ENCODE results near the gene ASB13. TPM values are rescaled to one million over a fixed set of nuclear protein-coding genes. Genes with fewer than 3 reads are reported as not detected.

The ASB13 gene
- total RNA-seq, 8 experiments from 2014 or later: 7.2 to 22.3 (median 10.8) TPM

DNA sequence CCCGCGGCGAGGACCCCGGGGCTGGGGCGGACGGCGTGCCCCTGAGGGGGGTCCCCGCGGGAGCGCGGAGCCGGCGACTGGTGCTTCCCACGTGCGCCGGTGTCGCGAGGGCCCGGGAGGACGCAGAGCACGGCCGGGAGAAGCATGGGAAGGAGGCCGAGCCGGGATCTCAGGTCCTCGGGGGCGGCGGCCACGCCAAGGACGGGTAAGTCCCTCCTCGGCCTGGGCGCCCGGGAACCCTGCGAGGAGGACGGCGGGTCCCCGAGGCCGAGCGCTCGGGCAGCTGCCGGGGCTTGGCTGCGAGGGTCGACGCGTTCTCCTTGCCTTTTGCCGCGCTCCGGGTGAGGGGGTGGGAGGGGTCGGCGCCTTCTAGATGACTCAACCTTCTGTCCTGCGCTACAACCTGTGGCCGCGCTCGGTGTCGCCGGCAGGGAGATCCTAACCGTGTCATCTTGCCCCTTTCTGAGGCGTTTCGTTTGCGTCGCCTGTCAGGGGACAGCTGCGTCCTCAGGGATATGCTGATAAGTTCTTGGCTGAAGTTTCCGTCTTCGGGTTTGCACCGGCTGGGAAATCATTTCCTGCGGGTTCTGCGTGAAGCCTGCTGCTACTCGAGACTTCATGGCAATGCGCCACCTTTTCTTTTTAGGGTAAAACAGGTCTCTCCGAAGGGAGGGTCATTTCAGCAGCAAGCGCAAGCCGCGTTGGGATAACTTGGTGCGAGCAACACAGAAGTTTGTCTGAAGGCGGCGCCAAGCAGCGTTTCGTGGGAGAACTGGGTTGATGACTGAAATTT, 18.8 kb upstream of the ASB13 start:
- in situ Hi-C loops (cut with MboI; ENCODE audit: low pct_unique_long_range_greater_than_20kb in 2 of 9, low sequenced_read_pairs in 9 of 9, unreplicated experiment in 9 of 9): no loop called here
- WGBS, 10 experiments: 0 to 1% (median 0%) methylated on average over 2 to 35 of the region's 77 CpGs; no CpG with 5 or more reads in 2 of the 10 experiments
- peak; percentile 37 to 60 (median 56) for ATAC-seq (replicated peaks in 6 of 8)
- Histone ChIP-seq H3K4me3 (peak overlapping the region; percentile 53 to 88 (median 75)), H3K27ac (peak overlapping the region; percentile 43 to 87), H3K4me1 (replicated peaks in 1 of 2) (peaks cover 2 to 9% of the 10 kb centered on the region in 2 donors)

DNA sequence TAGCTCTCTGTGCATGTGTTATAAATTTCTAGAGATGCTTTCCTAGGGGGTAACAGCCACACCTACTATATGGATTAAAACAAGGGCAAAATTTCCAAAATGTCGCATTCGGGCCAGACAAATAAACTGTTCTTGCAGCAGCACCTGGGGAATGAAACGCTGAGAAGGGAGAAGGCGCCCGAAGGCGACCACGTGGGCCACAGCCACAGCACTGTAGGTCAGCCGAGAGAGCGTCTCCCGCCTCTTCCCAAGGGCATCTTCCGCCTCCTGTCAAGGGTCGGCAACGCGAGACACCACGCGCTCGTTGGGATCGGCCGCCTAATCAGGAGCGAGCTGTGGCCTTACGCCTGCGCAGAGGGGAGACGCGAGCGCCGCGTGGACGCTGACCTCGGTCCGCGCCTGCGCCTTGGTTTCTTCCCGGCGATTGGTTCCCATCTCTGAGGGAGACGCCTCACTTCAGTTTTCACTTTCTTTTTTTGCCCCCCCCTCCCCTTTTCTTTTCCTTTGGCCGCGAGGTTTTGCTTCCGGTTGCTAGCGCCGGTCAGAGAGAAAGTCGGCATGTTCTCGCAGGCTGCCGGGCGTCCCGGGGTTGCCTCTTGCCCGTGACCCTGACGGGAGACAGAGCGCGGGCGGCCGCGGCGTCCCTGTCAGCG, 18.0 kb upstream of the ASB13 start, which contains the start of gene TASOR2:
TSS of gene TASOR2 (plus strand) at position 521 of the 653 bp plus-strand sequence. CDS start 35,805 bp downstream, outside the sequence.
- WGBS, 10 experiments: 0 to 47% (median 6%) methylated on average over 2 to 25 of the region's 54 CpGs; no CpG with 5 or more reads in 2 of the 10 experiments
- ATAC-seq (replicated peaks in 6 of 8): peak; percentile 77 to 97 (median 95)
- H3K4me1 ChIP-seq (replicated peaks in 1 of 2): peaks cover 2 to 9% of the 10 kb centered on the region in 2 donors
- peak within 1 kb of the TSS; percentile 43 to 87 for H3K27ac ChIP-seq
- in situ Hi-C loops (cut with MboI; ENCODE audit: low pct_unique_long_range_greater_than_20kb in 2 of 9, low sequenced_read_pairs in 9 of 9, unreplicated experiment in 9 of 9): no loop called here
- H3K4me3 ChIP-seq: peak within 1 kb of the TSS; percentile 53 to 88 (median 75)

GRCh38 chr10:5683065-5683464, 16.7 kb upstream of the ASB13 start:
- in situ Hi-C loops (cut with MboI; ENCODE audit: low pct_unique_long_range_greater_than_20kb in 2 of 9, low sequenced_read_pairs in 9 of 9, unreplicated experiment in 9 of 9): no loop called here
- Histone ChIP-seq H3K4me1 (replicated peaks in 1 of 2) (peaks cover 2 to 9% of the 10 kb centered on the region in 2 donors), H3K4me3 (no peak overlapping the region), H3K27ac (no peak overlapping the region)
- WGBS, 10 experiments: 60 to 100% (median 80%) methylated on average over 1 to 3 of the region's 3 CpGs; no CpG with 5 or more reads in 2 of the 10 experiments
- no peak for ATAC-seq (replicated peaks in 6 of 8)

GRCh38 chr10:5681930-5682329, 15.5 kb upstream of the ASB13 start:
- in situ Hi-C loops (cut with MboI; ENCODE audit: low pct_unique_long_range_greater_than_20kb in 2 of 9, low sequenced_read_pairs in 9 of 9, unreplicated experiment in 9 of 9): no loop called here
- peaks cover 2 to 9% of the 10 kb centered on the region in 2 donors for H3K4me1 ChIP-seq (replicated peaks in 1 of 2)
- 33 to 100% (median 78%) methylated on average over 1 to 5 of the region's 5 CpGs; no CpG with 5 or more reads in 2 of the 10 experiments for WGBS, 10 experiments
- no peak for ATAC-seq (replicated peaks in 6 of 8)
- no peak overlapping the region for H3K4me3 ChIP-seq
- H3K27ac ChIP-seq: no peak overlapping the region

- in situ Hi-C loops (cut with MboI; ENCODE audit: low pct_unique_long_range_greater_than_20kb in 2 of 9, low sequenced_read_pairs in 9 of 9, unreplicated experiment in 9 of 9): no loop called here
- 25 to 100% (median 70%) methylated on average over 1 to 2 of the region's 2 CpGs for WGBS, 10 experiments
- no peak overlapping the region for H3K27ac ChIP-seq
These were observed 13.2 kb upstream of the ASB13 start for GRCh38 chr10:5679606-5680005.

GRCh38 chr10:5679037-5679435, 12.6 kb upstream of the ASB13 start:
- Histone ChIP-seq H3K4me3 (no peak overlapping the region), H3K4me1 (replicated peaks in 1 of 2) (peaks cover 0 to 3% of the 10 kb centered on the region in 2 donors), H3K27ac (no peak overlapping the region)
- no peak for ATAC-seq (replicated peaks in 6 of 8)
- WGBS, 10 experiments: 44 to 96% (median 63%) methylated on average over 1 to 3 of the region's 3 CpGs
- in situ Hi-C loops (cut with MboI; ENCODE audit: low pct_unique_long_range_greater_than_20kb in 2 of 9, low sequenced_read_pairs in 9 of 9, unreplicated experiment in 9 of 9): no loop called here

More at GRCh38 chr10:5679606-5680005, 13.2 kb upstream of the ASB13 start:
- Histone ChIP-seq H3K4me3 (no peak overlapping the region), H3K4me1 (replicated peaks in 1 of 2) (peaks cover 0 to 5% of the 10 kb centered on the region in 2 donors)
- ATAC-seq (replicated peaks in 6 of 8): peak in 2 of 8 experiments; percentile 31 to 34

DNA sequence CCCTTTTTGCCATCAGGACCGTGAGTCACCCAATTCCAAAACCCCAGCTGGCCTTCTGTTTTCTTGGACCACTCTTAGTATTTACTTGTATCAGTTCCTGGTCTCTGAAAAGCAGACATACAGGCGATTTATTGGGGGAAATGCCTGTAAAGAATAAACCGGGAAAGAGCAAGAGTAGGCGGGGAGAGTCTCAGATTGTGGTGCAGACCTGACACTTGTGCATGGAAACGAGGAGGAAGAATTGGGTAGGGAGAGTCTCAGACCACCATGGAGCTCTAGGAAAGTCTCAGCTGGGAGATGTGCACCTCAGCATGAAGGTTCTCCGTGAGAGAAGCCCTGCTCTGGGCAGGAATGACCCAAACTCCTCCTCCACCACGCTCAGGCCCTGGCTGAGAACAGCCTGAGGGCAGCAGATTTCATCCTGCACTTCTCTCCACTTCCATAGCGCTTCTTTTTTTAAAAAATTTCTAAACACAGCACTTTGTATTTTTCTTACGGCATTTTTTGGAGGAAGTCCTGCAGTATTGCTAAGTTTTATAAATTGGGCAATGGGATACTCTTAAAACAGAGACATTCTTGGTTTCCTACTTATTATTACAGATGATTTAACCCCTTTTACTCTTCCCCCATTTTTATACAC, 12.1 kb upstream of the ASB13 start:
- H3K4me1 ChIP-seq (replicated peaks in 1 of 2): no peaks in the 10 kb centered on the region
- 16 to 100% (median 63%) methylated on average over 1 to 9 of the region's 9 CpGs for WGBS, 10 experiments
- H3K4me3 ChIP-seq: no peak overlapping the region
- in situ Hi-C loops (cut with MboI; ENCODE audit: low pct_unique_long_range_greater_than_20kb in 2 of 9, low sequenced_read_pairs in 9 of 9, unreplicated experiment in 9 of 9): no loop called here
- no peak overlapping the region for H3K27ac ChIP-seq
- peak in 1 of 8 experiments; percentile 18 for ATAC-seq (replicated peaks in 6 of 8)

DNA sequence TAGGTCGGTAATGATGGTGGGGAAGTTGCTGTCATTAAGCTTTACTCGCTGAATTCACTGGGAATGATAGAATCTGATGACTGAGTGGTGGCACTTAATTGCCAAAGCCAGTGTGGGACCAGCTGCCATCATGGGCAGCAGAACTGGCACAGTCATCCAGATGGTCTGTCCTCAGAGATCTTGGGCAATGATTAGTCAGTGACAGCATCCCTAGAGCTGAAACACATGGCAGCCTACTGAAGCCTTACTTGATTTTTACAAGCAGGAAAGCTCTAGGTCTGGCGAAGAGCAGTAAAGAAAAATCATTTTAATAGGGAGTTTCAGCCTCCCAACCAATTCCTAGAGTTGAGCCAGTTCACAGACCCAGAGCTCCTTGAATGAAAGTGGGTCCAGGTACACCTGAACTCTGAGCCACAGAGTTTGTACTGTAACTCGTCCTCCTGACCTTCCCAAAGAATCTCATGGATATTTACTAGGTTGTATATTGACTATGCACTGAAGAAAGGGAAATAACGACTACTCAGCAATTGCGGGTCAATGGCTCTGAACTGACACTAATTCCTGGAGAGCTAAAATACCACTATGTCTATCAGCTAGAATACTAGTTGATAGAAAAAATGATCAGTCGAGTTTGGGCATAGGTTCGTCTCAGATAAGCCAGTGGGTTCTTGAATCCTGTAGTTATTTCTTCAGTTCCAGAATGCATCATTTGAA, 4.4 kb upstream of the ASB13 start:
- H3K4me3 ChIP-seq: no peak overlapping the region
- ATAC-seq (replicated peaks in 6 of 8): no peak
- in situ Hi-C loops (cut with MboI; ENCODE audit: low pct_unique_long_range_greater_than_20kb in 2 of 9, low sequenced_read_pairs in 9 of 9, unreplicated experiment in 9 of 9): no loop called here

DNA sequence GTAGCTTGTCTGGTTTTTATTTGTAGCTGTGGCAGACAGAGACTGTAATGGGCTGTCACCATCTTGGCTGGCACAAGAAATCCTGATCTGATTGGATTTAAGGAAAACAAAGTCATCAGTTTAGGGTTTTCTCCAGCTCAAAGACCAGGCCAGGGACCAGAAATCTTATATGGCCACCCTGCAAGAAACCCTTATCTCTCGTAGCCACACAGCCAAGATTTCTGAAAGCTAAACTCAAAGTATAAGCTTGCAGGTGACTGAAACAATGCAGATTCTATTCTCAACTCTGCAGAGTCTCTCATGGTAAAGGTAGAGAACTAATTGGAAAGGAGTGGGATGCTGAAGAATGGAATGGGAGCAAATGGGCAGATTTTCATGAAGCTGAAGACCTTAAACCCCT, 3.2 kb upstream of the ASB13 start:
- in situ Hi-C loops (cut with MboI; ENCODE audit: low pct_unique_long_range_greater_than_20kb in 2 of 9, low sequenced_read_pairs in 9 of 9, unreplicated experiment in 9 of 9): no loop called here
- WGBS, 10 experiments: 0 to 91% (median 56%) methylated on average over 1 of the region's 1 CpG; no CpG with 5 or more reads in 3 of the 10 experiments
- no peak for ATAC-seq (replicated peaks in 6 of 8)

More for the DNA sequence above, 4.4 kb upstream of the ASB13 start:
- Histone ChIP-seq H3K4me1 (replicated peaks in 1 of 2) (peaks cover 4 to 6% of the 10 kb centered on the region in 2 donors), H3K27ac (no peak overlapping the region)
- 36 to 88% (median 60%) methylated on average over 3 to 7 of the region's 8 CpGs; no CpG with 5 or more reads in 1 of the 10 experiments for WGBS, 10 experiments

GRCh38 chr10:5668429-5668828, 2.0 kb upstream of the ASB13 start:
- WGBS, 10 experiments: 47 to 100% (median 87%) methylated on average over 1 to 4 of the region's 4 CpGs
- ATAC-seq (replicated peaks in 6 of 8): no peak
- Histone ChIP-seq H3K4me1 (replicated peaks in 1 of 2) (peaks cover 8 to 10% of the 10 kb centered on the region in 2 donors), H3K4me3 (no peak overlapping the region), H3K27ac (no peak overlapping the region)
- in situ Hi-C loops (cut with MboI; ENCODE audit: low pct_unique_long_range_greater_than_20kb in 2 of 9, low sequenced_read_pairs in 9 of 9, unreplicated experiment in 9 of 9): no loop called here

More for the DNA sequence above, 3.2 kb upstream of the ASB13 start:
- no peak overlapping the region for H3K4me3 ChIP-seq
- peaks cover 6 to 8% of the 10 kb centered on the region in 2 donors for H3K4me1 ChIP-seq (replicated peaks in 1 of 2)
- H3K27ac ChIP-seq: no peak overlapping the region

- no peak for ATAC-seq (replicated peaks in 6 of 8)
- Histone ChIP-seq H3K27ac (no peak overlapping the region), H3K4me1 (replicated peaks in 1 of 2) (peaks cover 8 to 10% of the 10 kb centered on the region in 2 donors), H3K4me3 (peak overlapping the region; percentile 51 to 87 (median 57))
- 37 to 97% (median 52%) methylated on average over 2 to 11 of the region's 15 CpGs for WGBS, 10 experiments
- in situ Hi-C loops (cut with MboI; ENCODE audit: low pct_unique_long_range_greater_than_20kb in 2 of 9, low sequenced_read_pairs in 9 of 9, unreplicated experiment in 9 of 9): no loop called here
These were observed 641 bp upstream of the ASB13 start for GRCh38 chr10:5666841-5667630.

Data from motor neuron (in vitro differentiated cells).